ENCODE data around the gene AFF2. TPM values are rescaled to one million over a fixed set of nuclear protein-coding genes. Genes with fewer than 3 reads are reported as not detected.

The AFF2 gene
- total RNA-seq, 4 donors from 2014 or later, result 0.05 to 1.0 (median 0.23) TPM

- Histone ChIP-seq H3K4me1 (no peaks in the 10 kb centered on the region), H3K9me3 (no peaks in the 10 kb centered on the region), H3K27ac (no peak overlapping the region), H3K36me3 (no peaks in the 10 kb centered on the region), H3K27me3 (no peaks in the 10 kb centered on the region), H3K4me3 (no peak overlapping the region)
- intact Hi-C loops (cut with DNase I; ENCODE audit: low total_unique reads) (no loop called here), in situ Hi-C loops (cut with MboI; ENCODE audit: low sequenced_read_pairs in 4 of 4) (no loop called here)
- ATAC-seq (no peak), DNase-seq (no peak)
- no peak for TF ChIP-seq CTCF (IDR thresholded peaks at IDR 0.05 in 4 of 5, conservative IDR thresholded peaks at IDR 0.05 in 1 of 5)
- TF ChIP-seq POLR2A (IDR thresholded peaks at IDR 0.05), result no peak
Measured at GRCh38 chrX:148695255-148695654, 194.8 kb downstream of the AFF2 start.

DNA sequence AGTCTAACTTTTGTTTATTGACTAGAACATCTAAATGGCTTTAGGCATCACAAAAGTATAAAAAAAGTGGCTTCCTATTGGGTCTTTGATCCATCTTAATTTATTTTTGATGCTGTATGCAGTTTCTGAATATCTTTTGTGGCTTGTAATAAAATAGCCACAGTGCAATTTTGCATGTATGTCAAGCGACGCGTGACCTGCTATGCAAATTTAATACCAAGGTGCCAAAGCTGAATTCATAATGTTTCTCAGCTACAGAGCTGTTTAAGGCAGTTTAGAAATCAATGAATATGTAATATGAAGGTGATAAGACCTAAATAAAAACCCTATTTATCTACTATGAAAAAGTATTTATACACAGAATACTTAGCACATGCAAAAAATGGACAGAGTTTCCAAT is 197.8 kb downstream of the AFF2 start:
- TF ChIP-seq POLR2A (IDR thresholded peaks at IDR 0.05) (no peak), CTCF (IDR thresholded peaks at IDR 0.05 in 4 of 5, conservative IDR thresholded peaks at IDR 0.05 in 1 of 5) (no peak)
- Histone ChIP-seq H3K4me3 (no peak overlapping the region), H3K27me3 (no peaks in the 10 kb centered on the region), H3K9me3 (no peaks in the 10 kb centered on the region), H3K4me1 (no peaks in the 10 kb centered on the region), H3K36me3 (no peaks in the 10 kb centered on the region), H3K27ac (no peak overlapping the region)
- DNase-seq (no peak), ATAC-seq (no peak)
- in situ Hi-C loops (cut with MboI; ENCODE audit: low sequenced_read_pairs in 4 of 4) (no loop called here), intact Hi-C loops (cut with DNase I; ENCODE audit: low total_unique reads) (no loop called here)

GRCh38 chrX:148700021-148700420 is 199.6 kb downstream of the AFF2 start:
- H3K36me3 ChIP-seq, result no peaks in the 10 kb centered on the region
- TF ChIP-seq CTCF (IDR thresholded peaks at IDR 0.05 in 4 of 5, conservative IDR thresholded peaks at IDR 0.05 in 1 of 5), result no peak
- no peak for TF ChIP-seq POLR2A (IDR thresholded peaks at IDR 0.05)
- H3K27me3 ChIP-seq, result no peaks in the 10 kb centered on the region
- no peak for DNase-seq
- H3K9me3 ChIP-seq, result no peaks in the 10 kb centered on the region
- H3K4me1 ChIP-seq, result no peaks in the 10 kb centered on the region
- intact Hi-C loops (cut with DNase I; ENCODE audit: low total_unique reads), result no loop called here
- no peak overlapping the region for H3K4me3 ChIP-seq
- H3K27ac ChIP-seq, result no peak overlapping the region
- no peak for ATAC-seq
- in situ Hi-C loops (cut with MboI; ENCODE audit: low sequenced_read_pairs in 4 of 4), result no loop called here

DNA sequence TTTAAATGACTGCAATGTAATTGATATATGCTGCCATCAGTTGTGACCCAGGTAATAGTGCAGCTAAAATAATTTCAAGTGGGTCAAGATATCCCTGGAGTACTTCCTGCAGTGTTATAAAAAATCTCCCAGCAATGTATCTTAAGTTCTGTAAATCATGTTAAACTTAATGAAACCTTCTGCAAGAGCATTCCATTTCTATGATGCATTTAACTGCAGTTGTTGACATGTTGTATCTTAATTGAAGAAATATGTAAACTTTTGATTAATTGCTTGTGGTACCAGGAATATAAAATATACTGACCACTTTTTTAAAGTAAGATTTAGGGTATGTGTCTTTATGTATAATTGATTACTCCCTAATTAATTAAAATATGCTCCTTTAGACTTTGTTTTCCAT is 213.6 kb downstream of the AFF2 start:
- ATAC-seq (no peak), DNase-seq (no peak)
- intact Hi-C loops (cut with DNase I; ENCODE audit: low total_unique reads) (no loop called here), in situ Hi-C loops (cut with MboI; ENCODE audit: low sequenced_read_pairs in 4 of 4) (no loop called here)
- Histone ChIP-seq H3K27ac (no peak overlapping the region), H3K9me3 (no peaks in the 10 kb centered on the region), H3K27me3 (no peaks in the 10 kb centered on the region), H3K36me3 (no peaks in the 10 kb centered on the region), H3K4me1 (no peaks in the 10 kb centered on the region), H3K4me3 (no peak overlapping the region)
- no peak for TF ChIP-seq POLR2A (IDR thresholded peaks at IDR 0.05)
- no peak for TF ChIP-seq CTCF (IDR thresholded peaks at IDR 0.05 in 4 of 5, conservative IDR thresholded peaks at IDR 0.05 in 1 of 5)

DNA sequence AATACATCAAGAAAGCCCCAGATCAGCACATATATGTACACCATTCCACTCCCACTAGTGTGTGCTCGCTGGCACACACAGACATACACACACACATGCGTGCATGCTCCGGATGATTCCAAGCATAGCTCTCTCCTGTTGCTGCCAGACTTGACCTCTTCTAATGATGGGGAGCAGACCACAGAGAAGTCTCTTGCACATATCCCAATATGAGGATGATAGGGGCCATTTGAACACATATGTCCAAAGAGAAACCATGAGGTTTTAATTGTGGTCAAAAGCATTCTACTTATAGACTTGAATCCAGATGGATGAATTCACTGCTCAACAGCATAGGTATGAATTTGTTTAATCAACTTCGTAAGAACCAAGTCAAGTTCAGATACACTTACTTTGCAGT is 214.9 kb downstream of the AFF2 start:
- in situ Hi-C loops (cut with MboI; ENCODE audit: low sequenced_read_pairs in 4 of 4), result no loop called here
- TF ChIP-seq POLR2A (IDR thresholded peaks at IDR 0.05), result no peak
- no peak for TF ChIP-seq CTCF (IDR thresholded peaks at IDR 0.05 in 4 of 5, conservative IDR thresholded peaks at IDR 0.05 in 1 of 5)

More for the DNA sequence above, 214.9 kb downstream of the AFF2 start:
- ATAC-seq (no peak), DNase-seq (no peak)
- Histone ChIP-seq H3K27ac (no peak overlapping the region), H3K4me1 (no peaks in the 10 kb centered on the region), H3K27me3 (no peaks in the 10 kb centered on the region), H3K9me3 (no peaks in the 10 kb centered on the region), H3K36me3 (no peaks in the 10 kb centered on the region), H3K4me3 (no peak overlapping the region)
- intact Hi-C loops (cut with DNase I; ENCODE audit: low total_unique reads), result no loop called here
